Activated gamma-delta T cell (primary cell): Measurements from ENCODE around the gene CCNE1.

Experiments used
- DNase-seq: peaks from one replicate; lab custom pipeline; 2025; lab: John Stamatoyannopoulos, UW

CCNE1 gene

GRCh38 chr19:29844891-29845573 is 33.2 kb downstream of the CCNE1 start:
- peak; percentile 95 for DNase-seq

- no peak for DNase-seq
These were observed 33.9 kb downstream of the CCNE1 start for GRCh38 chr19:29845574-29846176.

DNA sequence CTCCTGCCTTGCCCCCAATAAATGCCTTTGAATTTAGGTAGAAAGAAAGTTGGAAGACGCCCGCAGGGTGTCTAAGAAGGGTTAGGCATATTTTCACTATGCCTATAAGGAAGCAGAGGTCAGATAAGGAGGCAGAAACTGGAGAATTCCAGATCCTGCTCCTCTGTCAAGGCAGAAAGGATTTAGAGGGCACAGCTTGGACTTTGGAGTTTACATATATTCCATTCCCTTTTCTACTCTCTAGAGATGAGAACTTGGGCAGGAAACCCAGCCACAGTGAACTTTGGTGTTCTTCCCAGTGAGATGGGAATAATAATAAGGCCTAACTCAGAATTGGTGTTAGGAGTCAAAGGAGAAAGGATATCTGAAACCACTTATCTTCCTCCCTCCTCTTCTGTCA is 37.4 kb downstream of the CCNE1 start:
- no peak for DNase-seq

DNA sequence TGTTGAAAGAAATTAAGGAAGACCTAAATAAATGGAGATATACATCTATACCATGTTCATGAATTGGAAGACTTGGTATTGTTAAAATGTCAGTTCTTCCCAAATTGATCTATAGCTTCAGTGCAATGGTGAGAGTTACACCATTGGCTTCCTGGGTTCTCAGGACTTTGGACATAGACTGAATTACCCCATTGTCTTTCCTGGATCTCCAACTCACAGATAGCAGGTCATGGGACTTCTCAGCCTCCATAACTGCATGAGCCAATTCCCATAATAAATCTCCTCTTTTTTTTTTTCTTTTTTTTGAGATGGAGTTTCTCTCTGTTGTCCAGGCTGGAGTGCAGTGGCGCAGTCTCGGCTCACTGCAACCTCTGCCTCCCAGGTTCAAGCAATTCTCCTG is 38.7 kb downstream of the CCNE1 start:
- no peak for DNase-seq

DNA sequence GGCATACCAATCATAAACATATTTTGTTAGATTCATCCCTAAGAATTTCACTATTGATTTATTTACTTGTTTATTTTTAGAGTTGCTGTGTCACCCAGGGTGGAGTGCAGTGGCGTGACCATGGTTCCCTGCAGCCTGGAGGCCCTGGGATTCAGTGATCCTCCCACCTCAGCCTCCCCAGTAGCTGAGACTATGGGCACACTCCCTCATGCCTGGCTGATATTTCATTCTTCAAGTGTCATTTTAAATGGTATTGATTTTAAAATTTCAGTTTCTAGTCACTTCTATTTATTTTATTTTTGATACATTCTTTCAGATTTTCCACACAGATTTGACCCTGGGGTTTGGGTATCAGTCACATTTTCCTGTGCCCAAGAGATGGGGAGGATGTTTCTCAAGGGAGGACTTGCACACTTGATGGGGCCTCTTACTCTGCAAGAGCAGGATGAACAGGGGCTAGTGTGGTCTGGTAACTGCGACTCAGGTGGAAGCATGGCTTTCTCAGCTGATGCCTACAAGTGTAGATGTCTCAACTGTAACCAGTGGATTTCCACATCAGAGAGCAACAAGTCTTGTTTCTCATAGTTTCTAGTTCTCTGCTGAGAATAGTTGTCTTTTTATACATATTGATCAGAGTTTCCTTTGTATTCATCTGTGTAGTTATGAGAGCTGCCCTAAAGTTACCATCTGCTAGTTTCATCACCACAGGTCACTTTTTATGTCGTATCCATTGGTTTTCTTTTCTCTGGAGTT is 40.2 kb downstream of the CCNE1 start:
- DNase-seq, result no peak

GRCh38 chr19:29854033-29854432 is 42.2 kb downstream of the CCNE1 start:
- DNase-seq, result no peak

- no peak for DNase-seq
These were observed 43.3 kb downstream of the CCNE1 start for GRCh38 chr19:29855087-29855486.

DNA sequence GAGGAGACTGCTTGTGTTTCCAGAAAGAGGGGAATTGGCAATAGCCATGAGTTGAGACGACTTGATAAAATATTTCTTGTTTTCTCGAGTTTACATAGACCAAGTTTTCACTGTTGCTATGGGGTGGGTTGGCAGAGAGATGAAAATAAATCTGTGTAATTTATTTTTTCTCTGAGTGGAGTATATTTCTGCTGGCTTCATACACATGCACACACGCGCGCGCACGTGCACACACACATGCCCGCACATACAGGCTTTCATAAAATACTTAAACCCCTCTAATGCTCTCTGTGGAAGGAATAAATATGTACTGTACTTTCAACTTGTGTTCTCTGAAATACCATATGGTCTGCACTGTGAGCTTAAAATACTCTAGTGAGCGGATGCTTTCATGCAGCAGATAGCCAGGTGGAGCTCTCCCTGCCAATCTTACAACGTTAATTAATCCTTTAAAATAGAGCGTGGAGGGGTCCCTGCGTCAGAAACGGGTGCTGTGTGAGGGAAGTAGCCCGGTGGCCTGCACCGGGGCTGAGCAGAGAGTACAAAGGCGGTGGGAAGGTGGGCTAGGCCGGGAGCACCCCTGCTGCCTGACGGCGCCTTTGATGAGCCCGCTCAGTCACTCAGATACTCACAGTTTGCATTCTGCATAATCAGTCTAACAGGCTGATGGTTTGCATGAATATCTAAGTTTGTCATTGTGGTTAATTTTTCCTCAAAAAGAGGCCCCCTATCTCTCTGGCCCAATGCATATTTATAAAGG is 44.1 kb downstream of the CCNE1 start:
- no peak for DNase-seq

- no peak for DNase-seq
These were observed 46.3 kb downstream of the CCNE1 start for GRCh38 chr19:29858000-29858596.

DNA sequence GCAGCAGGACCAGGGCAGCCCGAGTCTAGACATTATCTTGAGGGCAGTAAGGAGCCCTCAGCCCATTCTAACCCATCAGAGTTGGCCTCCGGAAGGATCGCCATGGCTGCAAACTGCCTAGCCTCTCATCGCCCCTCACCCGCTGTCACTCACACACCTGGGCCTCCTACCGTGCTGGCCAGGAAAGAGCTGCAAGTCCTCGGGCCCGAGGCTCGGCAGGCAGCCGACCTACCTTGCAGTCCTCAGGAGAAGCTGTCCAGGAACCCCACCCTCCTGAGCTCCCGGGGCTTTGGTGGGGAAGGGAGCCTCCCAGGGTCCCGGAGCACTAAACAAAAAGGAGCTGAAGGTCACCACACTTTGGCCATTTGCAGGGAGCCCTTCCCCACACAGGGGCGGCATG is 46.8 kb downstream of the CCNE1 start:
- DNase-seq, result no peak

DNA sequence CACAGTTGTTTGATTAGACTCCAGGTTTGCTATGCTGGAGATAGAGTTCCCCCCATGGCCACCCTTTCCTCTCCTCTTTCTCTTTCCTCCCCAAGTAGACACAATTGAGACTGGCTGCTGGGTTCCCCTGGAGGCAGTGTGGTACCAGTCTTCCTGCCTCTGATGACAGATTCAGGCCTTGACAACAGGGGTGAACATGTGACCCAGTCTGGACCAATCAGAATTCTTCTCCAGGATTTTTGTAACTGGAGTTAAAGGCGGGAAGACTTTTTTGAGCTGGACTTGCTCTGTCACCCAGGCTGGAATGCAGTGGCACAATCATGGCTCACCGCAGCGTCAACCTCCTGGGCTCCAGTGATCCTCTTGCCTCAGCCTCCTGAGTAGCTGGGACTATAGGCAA is 48.7 kb downstream of the CCNE1 start:
- DNase-seq, result no peak

DNA sequence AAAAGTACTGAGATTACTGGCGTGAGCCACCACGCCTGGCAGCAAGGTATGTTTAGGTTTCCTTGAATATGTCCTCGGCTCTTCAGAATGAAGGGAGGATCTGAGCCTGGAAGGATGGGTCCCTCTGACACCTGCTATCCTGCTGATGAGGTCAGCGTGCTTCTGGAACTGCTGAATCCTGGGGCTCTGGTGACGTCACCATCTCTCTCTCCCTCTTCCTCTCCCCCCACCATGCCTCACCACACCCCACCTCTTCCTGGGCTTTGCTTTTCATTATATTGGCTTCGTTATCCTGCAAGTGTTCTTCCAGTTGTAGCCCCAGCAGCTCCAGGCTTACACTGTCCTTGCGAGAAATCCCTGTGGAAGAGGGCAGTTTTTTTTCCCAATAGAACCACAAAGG is 49.8 kb downstream of the CCNE1 start:
- no peak for DNase-seq

DNA sequence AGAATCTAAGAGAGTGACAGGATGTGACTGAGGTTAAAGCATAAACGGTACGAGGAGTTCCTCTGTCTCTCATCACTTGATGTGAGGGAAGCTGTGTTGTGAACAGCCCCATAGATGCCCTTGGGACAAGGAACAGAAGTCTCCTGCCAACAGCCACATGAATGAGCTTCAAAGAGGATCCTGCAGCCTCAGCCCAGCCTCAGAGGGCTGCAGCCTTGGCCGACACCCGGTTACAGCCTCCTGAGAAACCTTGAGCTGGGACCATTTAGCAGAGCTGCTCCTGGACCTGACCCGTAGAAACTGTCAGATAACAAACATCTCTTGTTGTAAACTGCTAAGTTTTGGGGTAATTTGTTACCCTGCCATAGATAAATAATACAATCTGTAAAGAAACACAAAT is 54.2 kb downstream of the CCNE1 start:
- DNase-seq, result no peak

GRCh38 chr19:29867984-29868383 is 56.2 kb downstream of the CCNE1 start:
- DNase-seq, result no peak

DNA sequence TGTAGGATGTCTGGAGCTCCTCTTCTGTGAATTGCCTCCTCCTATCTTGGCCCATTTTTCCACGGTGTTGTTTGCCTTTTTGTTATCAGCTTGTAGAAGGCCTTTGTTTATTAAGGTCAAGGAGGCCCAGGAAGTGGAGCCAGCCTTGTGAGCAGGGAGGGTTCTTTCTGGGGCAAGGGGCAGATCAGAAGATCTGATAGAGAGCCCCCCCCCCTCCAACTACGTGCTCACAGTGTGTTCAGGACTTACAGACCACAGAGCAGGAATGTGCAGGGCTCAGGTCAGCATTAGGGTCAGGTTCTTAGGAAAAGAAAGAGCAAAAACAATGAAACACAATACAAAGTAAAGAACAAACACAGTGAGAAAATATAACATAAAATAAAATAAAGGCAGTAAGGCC is 59.4 kb downstream of the CCNE1 start:
- DNase-seq, result no peak

DNA sequence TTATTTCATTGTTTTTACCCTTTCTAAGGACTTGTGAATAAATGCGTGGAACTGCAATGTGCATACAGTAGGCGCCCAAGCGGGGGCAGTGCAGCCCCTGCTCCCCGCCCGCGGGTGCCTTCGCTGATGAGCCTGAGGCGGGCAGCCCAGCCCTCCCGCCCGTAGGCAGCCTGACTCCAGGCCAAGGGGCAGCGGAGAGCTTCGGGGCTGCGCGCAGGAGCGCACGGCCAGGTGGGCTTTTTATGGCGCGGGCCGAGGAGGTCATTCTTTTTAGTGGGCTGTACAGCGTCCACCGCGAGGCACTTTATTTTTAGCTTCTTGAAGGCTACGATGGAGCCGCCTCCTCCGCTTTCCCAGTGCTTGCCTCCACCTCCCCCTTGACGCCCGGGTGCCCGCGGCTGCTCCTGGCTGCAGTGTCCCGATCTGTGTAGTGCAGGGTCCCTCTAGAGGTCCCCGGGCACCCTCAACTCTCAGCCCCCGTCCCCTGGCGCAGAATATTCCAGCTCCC is 60.5 kb downstream of the CCNE1 start:
- DNase-seq, result no peak

DNA sequence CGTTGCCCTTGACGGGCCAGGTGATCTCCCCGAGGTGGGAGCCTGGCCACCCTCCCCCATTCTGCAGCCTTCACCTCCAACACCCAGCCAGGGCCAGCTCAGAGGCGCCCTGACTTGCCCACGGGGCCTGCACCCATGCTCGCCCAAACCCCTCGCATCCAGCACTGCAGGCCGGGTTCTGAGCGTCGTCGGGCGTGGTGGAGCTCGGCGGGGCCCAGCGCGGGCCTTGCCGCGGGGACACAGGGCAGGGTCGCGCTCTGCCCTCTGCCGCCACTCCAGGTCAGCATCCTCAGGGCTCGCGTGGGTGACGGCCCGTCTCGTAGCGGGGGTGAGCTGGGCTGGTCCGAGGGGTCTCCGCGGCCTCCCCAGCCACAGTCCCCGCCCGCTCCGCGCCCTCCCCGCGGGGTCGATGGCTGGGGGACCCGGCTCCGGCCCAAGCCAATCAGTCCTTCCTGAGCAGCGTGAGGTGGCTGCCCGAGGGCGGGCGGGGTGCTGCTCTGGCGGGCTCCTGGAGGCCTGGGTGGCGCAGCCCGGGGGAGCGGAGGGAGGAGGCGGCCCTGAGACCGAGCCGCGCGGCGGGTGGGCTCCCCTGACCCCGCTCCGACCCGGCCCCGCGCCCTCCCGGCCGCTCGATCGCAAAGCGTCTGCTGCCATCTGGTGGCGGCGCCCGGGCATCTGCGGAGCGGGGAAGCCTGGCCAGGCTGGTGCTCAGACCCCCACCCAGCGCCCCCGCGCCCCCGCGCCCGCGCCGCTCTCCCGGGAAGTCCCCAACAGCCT is 61.4 kb downstream of the CCNE1 start:
- DNase-seq, result peak; percentile 37
